Type B pancreatic cell (in vitro differentiated cells): Measurements from ENCODE around the gene RAPGEFL1. TPM values are rescaled to one million over a fixed set of nuclear protein-coding genes. Genes with fewer than 3 reads are reported as not detected.

ENCODE experiments used
- DNase-seq: peaks from one replicate; pipeline ENCODE4 v3.0.0; 2021; ENCODE audit warnings: mixed read lengths; ENCODE audit not compliant: unreplicated experiment; ENCODE audit errors: extremely low spot score
- H3K27ac Mint-ChIP-seq: 2 replicates; pipeline ENCODE4 v1.8.0; 2021; ENCODE audit warnings: mild to moderate bottlenecking, mixed read lengths
- H3K27me3 Mint-ChIP-seq: 2 replicates; pipeline ENCODE4 v1.8.0; 2021; ENCODE audit warnings: mixed read lengths
- H3K36me3 Mint-ChIP-seq: 2 replicates; pipeline ENCODE4 v1.8.0; 2021; ENCODE audit warnings: mixed read lengths
- H3K4me1 Mint-ChIP-seq: one replicate; pipeline ENCODE4 v1.8.0; 2021; ENCODE audit warnings: mixed read lengths; ENCODE audit not compliant: unreplicated experiment
- H3K4me3 Mint-ChIP-seq: 2 replicates; pipeline ENCODE4 v1.8.0; 2021; ENCODE audit warnings: mild to moderate bottlenecking, mixed read lengths
- H3K9me3 Mint-ChIP-seq: 2 replicates; pipeline ENCODE4 v1.8.0; 2021; ENCODE audit warnings: mixed read lengths
- CTCF ChIP-seq: fragments of 200-600 bp; sonication (generic); conservative IDR thresholded peaks from 2 replicates; pipeline ENCODE4 v1.5.0; 2021; ENCODE audit warnings: antibody characterized with exemption, mild to moderate bottlenecking
- total RNA-seq: library from RNA; stranded (reverse); gene quantifications from 2 replicates; pipeline ENCODE4 v1.2.1, GENCODE V29; 2021; ENCODE audit warnings: low replicate concordance

Gene RAPGEFL1
- total RNA-seq, 1 donor from 2014 or later = 18.6 TPM

GRCh38 chr17:40188694-40189093, 11.4 kb downstream of the RAPGEFL1 start:
- no peaks in the 10 kb centered on the region for H3K9me3 Mint-ChIP-seq
- peaks cover 4% of the 10 kb centered on the region for H3K4me1 Mint-ChIP-seq
- TF ChIP-seq CTCF = no peak
- peaks cover 3% of the 10 kb centered on the region for H3K36me3 Mint-ChIP-seq
- H3K4me3 Mint-ChIP-seq = no peak overlapping the region
- H3K27me3 Mint-ChIP-seq = peaks cover 4% of the 10 kb centered on the region
- no peak for DNase-seq
- H3K27ac Mint-ChIP-seq = no peak overlapping the region

GRCh38 chr17:40190197-40191021, 13.1 kb downstream of the RAPGEFL1 start:
- peaks cover 4% of the 10 kb centered on the region for H3K4me1 Mint-ChIP-seq
- H3K36me3 Mint-ChIP-seq = peaks cover 3% of the 10 kb centered on the region
- peak overlapping the region; percentile 81 for H3K4me3 Mint-ChIP-seq
- peak; percentile 72 for TF ChIP-seq CTCF
- no peak for DNase-seq
- H3K27me3 Mint-ChIP-seq = peaks cover 4% of the 10 kb centered on the region
- H3K27ac Mint-ChIP-seq = no peak overlapping the region
- H3K9me3 Mint-ChIP-seq = no peaks in the 10 kb centered on the region

- DNase-seq = peak; percentile 78
- peaks cover 3% of the 10 kb centered on the region for H3K36me3 Mint-ChIP-seq
- H3K27me3 Mint-ChIP-seq = peaks cover 4% of the 10 kb centered on the region
- peak overlapping the region; percentile 39 for H3K27ac Mint-ChIP-seq
- no peaks in the 10 kb centered on the region for H3K9me3 Mint-ChIP-seq
- peak; percentile 67 for TF ChIP-seq CTCF
- H3K4me1 Mint-ChIP-seq = peaks cover 4% of the 10 kb centered on the region
- peak overlapping the region; percentile 93 for H3K4me3 Mint-ChIP-seq
These were observed 14.3 kb downstream of the RAPGEFL1 start for GRCh38 chr17:40191237-40192208.

DNA sequence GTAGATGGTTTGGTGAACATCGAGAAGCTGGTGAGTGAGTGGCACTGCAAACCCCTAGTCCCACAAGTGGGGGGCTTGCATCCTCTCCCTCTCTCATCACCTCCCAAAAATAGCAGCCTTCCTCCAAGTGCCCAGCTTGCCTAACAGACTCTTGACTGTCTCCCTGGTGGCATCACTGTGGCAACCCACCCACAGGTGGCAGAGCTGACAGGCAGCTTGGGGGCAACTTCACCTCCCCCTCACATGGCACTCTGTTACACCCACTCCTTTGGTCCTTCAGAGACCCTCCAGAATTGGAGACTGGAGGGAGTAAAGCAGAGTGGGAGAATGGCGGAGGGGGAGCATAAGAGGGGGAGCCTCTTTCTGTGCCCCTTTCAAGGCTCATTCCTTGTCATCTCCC, 15.7 kb downstream of the RAPGEFL1 start:
- Mint-ChIP-seq H3K27me3 (peaks cover 4% of the 10 kb centered on the region), H3K4me3 (no peak overlapping the region), H3K27ac (no peak overlapping the region), H3K9me3 (no peaks in the 10 kb centered on the region), H3K36me3 (peaks cover 3% of the 10 kb centered on the region), H3K4me1 (peaks cover 4% of the 10 kb centered on the region)
- TF ChIP-seq CTCF = no peak
- no peak for DNase-seq

DNA sequence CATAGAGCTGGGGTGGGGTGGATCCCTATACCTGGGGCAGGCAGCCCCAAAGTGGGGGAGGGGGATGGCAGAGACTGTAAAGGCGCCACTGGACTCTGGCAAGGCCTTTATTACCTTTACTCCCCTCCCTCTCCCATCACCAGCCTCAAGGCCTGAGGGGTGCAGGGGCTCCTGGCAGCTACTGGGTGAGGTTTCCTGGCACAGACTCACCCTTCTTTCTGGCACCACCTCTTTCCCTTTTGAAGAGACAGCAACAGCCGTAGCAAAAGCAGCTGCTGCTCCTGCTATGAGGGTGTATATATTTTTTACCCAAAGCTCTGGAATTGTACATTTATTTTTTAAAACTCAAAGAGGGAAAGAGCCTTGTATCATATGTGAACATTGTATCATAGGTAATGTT, 17.6 kb downstream of the RAPGEFL1 start:
- Mint-ChIP-seq H3K9me3 (no peaks in the 10 kb centered on the region), H3K36me3 (no peaks in the 10 kb centered on the region), H3K27ac (no peak overlapping the region), H3K27me3 (peaks cover 4% of the 10 kb centered on the region), H3K4me3 (no peak overlapping the region), H3K4me1 (peaks cover 4% of the 10 kb centered on the region)
- no peak for DNase-seq
- no peak for TF ChIP-seq CTCF
